DND-41 (cell line): ENCODE data around the gene ANKRD40.

ENCODE experiments used
- ATAC-seq: fragments of 200-7000 bp; cut with Tn5 transposase; 3 replicates; pipeline ENCODE4 v1.9.1; 2021; ENCODE audit warnings: low read depth; ENCODE audit not compliant: insufficient read depth
- DNase-seq: peaks from one replicate; pipeline ENCODE4 v3.0.0-alpha.2; 2020
- H2AFZ ChIP-seq: 2 replicates; pipeline ENCODE4 v1.6.0; 2012; ENCODE audit warnings: low read depth, low read length
- H3K27ac ChIP-seq: 2 replicates; pipeline ENCODE4 v1.5.1; 2012; ENCODE audit warnings: low read length, inconsistent platforms
- H3K27me3 ChIP-seq: fragments of 200-600 bp; sonication (generic); 2 replicates; pipeline ENCODE4 v1.6.0; 2012; ENCODE audit warnings: low read length, mild to moderate bottlenecking, inconsistent platforms; ENCODE audit not compliant: insufficient read depth, poor library complexity
- H3K36me3 ChIP-seq: 2 replicates; pipeline ENCODE4 v1.5.1; 2012; ENCODE audit warnings: low read length, inconsistent platforms; ENCODE audit not compliant: insufficient read depth
- H3K4me1 ChIP-seq: 2 replicates; pipeline ENCODE4 v1.5.1; 2012; ENCODE audit warnings: mild to moderate bottlenecking, low read length; ENCODE audit not compliant: insufficient read depth
- H3K4me2 ChIP-seq: 2 replicates; pipeline ENCODE4 v1.6.0; 2012; ENCODE audit warnings: mild to moderate bottlenecking, moderate library complexity, low read length, inconsistent platforms; ENCODE audit not compliant: insufficient read depth
- H3K4me3 ChIP-seq, 2 experiments: fragments of 200-600 bp in 1 of 2; shearing (Covaris generic) in 1 of 2; 2 replicates each; pipeline ENCODE4 v1.5.1; 2012 to 2016; ENCODE audit warnings: inconsistent platforms in 2 of 2, low read length in 2 of 2, mild to moderate bottlenecking in 2 of 2, low read depth in 1 of 2, moderate library complexity in 1 of 2
- H3K79me2 ChIP-seq: 2 replicates; pipeline ENCODE4 v1.6.0; 2012; ENCODE audit warnings: low read length, inconsistent platforms; ENCODE audit not compliant: insufficient read depth
- H3K9ac ChIP-seq: 2 replicates; pipeline ENCODE4 v1.6.0; 2012; ENCODE audit warnings: low read depth, mild to moderate bottlenecking, inconsistent platforms, low read length, moderate library complexity
- H3K9me3 ChIP-seq: 2 replicates; pipeline ENCODE4 v1.5.1; 2012; ENCODE audit warnings: low read length, moderate library complexity, mild to moderate bottlenecking, inconsistent platforms; ENCODE audit not compliant: insufficient read depth, severe bottlenecking
- H4K20me1 ChIP-seq: 2 replicates; pipeline ENCODE4 v1.6.0; 2012; ENCODE audit warnings: low read length; ENCODE audit not compliant: insufficient read depth
- CTCF ChIP-seq: IDR thresholded peaks from 2 replicates; pipeline ENCODE4 v1.5.1; 2012; ENCODE audit warnings: borderline replicate concordance, low read length, moderate library complexity, mild to moderate bottlenecking; ENCODE audit not compliant: poor library complexity, severe bottlenecking; ENCODE audit errors: extremely low read depth
- EZH2 ChIP-seq: IDR thresholded peaks from 3 replicates; pipeline ENCODE4 v1.6.1; 2012; ENCODE audit warnings: borderline replicate concordance, low read depth, mild to moderate bottlenecking, moderate library complexity, low read length, inconsistent platforms; ENCODE audit not compliant: severe bottlenecking

The ANKRD40 gene

GRCh38 chr17:50672071-50672470 lies 35.6 kb downstream of the ANKRD40 start:
- Histone ChIP-seq H3K4me1 (no peaks in the 10 kb centered on the region), H3K9me3 (no peaks in the 10 kb centered on the region), H3K9ac (no peak overlapping the region), H4K20me1 (no peaks in the 10 kb centered on the region), H3K4me2 (no peak overlapping the region), H2AFZ (no peak overlapping the region), H3K79me2 (no peaks in the 10 kb centered on the region), H3K36me3 (no peaks in the 10 kb centered on the region), H3K4me3 (no peak overlapping the region), H3K27me3 (no peaks in the 10 kb centered on the region), H3K27ac (no peak overlapping the region)
- TF ChIP-seq EZH2 (no peak), CTCF (no peak)
- DNase-seq = no peak
- ATAC-seq = no peak

- H3K9ac ChIP-seq = no peak overlapping the region
- H4K20me1 ChIP-seq = no peaks in the 10 kb centered on the region
- H3K27ac ChIP-seq = no peak overlapping the region
- H3K4me1 ChIP-seq = no peaks in the 10 kb centered on the region
- no peak for DNase-seq
- H3K9me3 ChIP-seq = no peaks in the 10 kb centered on the region
- ATAC-seq = no peak
- no peak overlapping the region for H2AFZ ChIP-seq
- no peaks in the 10 kb centered on the region for H3K36me3 ChIP-seq
- no peak overlapping the region for H3K4me2 ChIP-seq
- H3K79me2 ChIP-seq = no peaks in the 10 kb centered on the region
- no peak overlapping the region for H3K4me3 ChIP-seq
- no peaks in the 10 kb centered on the region for H3K27me3 ChIP-seq
- TF ChIP-seq CTCF = no peak
- TF ChIP-seq EZH2 = no peak
These were observed 38.7 kb downstream of the ANKRD40 start for GRCh38 chr17:50668838-50669581.

GRCh38 chr17:50668025-50668837 lies 39.5 kb downstream of the ANKRD40 start:
- H2AFZ ChIP-seq = no peak overlapping the region
- no peaks in the 10 kb centered on the region for H3K4me1 ChIP-seq
- no peaks in the 10 kb centered on the region for H3K36me3 ChIP-seq
- no peaks in the 10 kb centered on the region for H4K20me1 ChIP-seq
- no peak overlapping the region for H3K4me3 ChIP-seq
- TF ChIP-seq EZH2 (no peak), CTCF (no peak)
- H3K27ac ChIP-seq = no peak overlapping the region
- H3K4me2 ChIP-seq = no peak overlapping the region
- no peak for ATAC-seq
- DNase-seq = no peak
- H3K9me3 ChIP-seq = no peaks in the 10 kb centered on the region
- no peaks in the 10 kb centered on the region for H3K79me2 ChIP-seq
- H3K9ac ChIP-seq = no peak overlapping the region
- no peaks in the 10 kb centered on the region for H3K27me3 ChIP-seq
